Measurements from ENCODE around the gene KCNK1. TPM values are rescaled to one million over a fixed set of nuclear protein-coding genes. Genes with fewer than 3 reads are reported as not detected.

Gene KCNK1
- total RNA-seq, 1 donor from 2014 or later, result 1.6 TPM

- Histone ChIP-seq H3K4me3 (ENCODE audit: low read length in 3 of 3) (no peak overlapping the region), H3K27me3 (ENCODE audit: control insufficient read depth in 3 of 3, insufficient read depth in 3 of 3, low read length in 3 of 3) (peaks cover 0 to 3% (median 0%) of the 10 kb centered on the region in 3 donors), H3K9me3 (ENCODE audit: control insufficient read depth in 3 of 3, low read length in 3 of 3) (no peaks in the 10 kb centered on the region), H3K9ac (ENCODE audit: low read depth in 1 of 3, low read length in 3 of 3) (no peak overlapping the region), H3K36me3 (ENCODE audit: control insufficient read depth in 3 of 3, insufficient read depth in 3 of 3, low read length in 3 of 3) (no peaks in the 10 kb centered on the region), H3K27ac (ENCODE audit: low read depth, low read length) (no peak overlapping the region), H3K4me1 (ENCODE audit: control insufficient read depth in 3 of 3, insufficient read depth in 3 of 3, low read length in 3 of 3) (no peaks in the 10 kb centered on the region)
Measured at GRCh38 chr1:233631810-233632405, 18.0 kb downstream of the KCNK1 start.

- no peak overlapping the region for H3K9ac ChIP-seq (ENCODE audit: low read depth in 1 of 3, low read length in 3 of 3)
- no peak overlapping the region for H3K27ac ChIP-seq (ENCODE audit: low read depth, low read length)
- peaks cover 0 to 3% (median 0%) of the 10 kb centered on the region in 3 donors for H3K27me3 ChIP-seq (ENCODE audit: control insufficient read depth in 3 of 3, insufficient read depth in 3 of 3, low read length in 3 of 3)
- H3K9me3 ChIP-seq (ENCODE audit: control insufficient read depth in 3 of 3, low read length in 3 of 3), result no peaks in the 10 kb centered on the region
- H3K4me3 ChIP-seq (ENCODE audit: low read length in 3 of 3), result no peak overlapping the region
- H3K36me3 ChIP-seq (ENCODE audit: control insufficient read depth in 3 of 3, insufficient read depth in 3 of 3, low read length in 3 of 3), result no peaks in the 10 kb centered on the region
- H3K4me1 ChIP-seq (ENCODE audit: control insufficient read depth in 3 of 3, insufficient read depth in 3 of 3, low read length in 3 of 3), result no peaks in the 10 kb centered on the region
Measured at GRCh38 chr1:233632436-233632835, 18.5 kb downstream of the KCNK1 start.

- no peaks in the 10 kb centered on the region for H3K9me3 ChIP-seq (ENCODE audit: control insufficient read depth in 3 of 3, low read length in 3 of 3)
- no peaks in the 10 kb centered on the region for H3K36me3 ChIP-seq (ENCODE audit: control insufficient read depth in 3 of 3, insufficient read depth in 3 of 3, low read length in 3 of 3)
- H3K9ac ChIP-seq (ENCODE audit: low read depth in 1 of 3, low read length in 3 of 3), result no peak overlapping the region
- no peak overlapping the region for H3K27ac ChIP-seq (ENCODE audit: low read depth, low read length)
- no peak overlapping the region for H3K4me3 ChIP-seq (ENCODE audit: low read length in 3 of 3)
- no peaks in the 10 kb centered on the region for H3K4me1 ChIP-seq (ENCODE audit: control insufficient read depth in 3 of 3, insufficient read depth in 3 of 3, low read length in 3 of 3)
- H3K27me3 ChIP-seq (ENCODE audit: control insufficient read depth in 3 of 3, insufficient read depth in 3 of 3, low read length in 3 of 3), result no peaks in the 10 kb centered on the region
Measured at GRCh38 chr1:233635765-233636502, 22.0 kb downstream of the KCNK1 start.

- H3K9ac ChIP-seq (ENCODE audit: low read depth in 1 of 3, low read length in 3 of 3), result no peak overlapping the region
- no peak overlapping the region for H3K27ac ChIP-seq (ENCODE audit: low read depth, low read length)
- H3K27me3 ChIP-seq (ENCODE audit: control insufficient read depth in 3 of 3, insufficient read depth in 3 of 3, low read length in 3 of 3), result no peaks in the 10 kb centered on the region
Measured at GRCh38 chr1:233636503-233636877, 22.6 kb downstream of the KCNK1 start.

GRCh38 chr1:233638513-233638912, 24.6 kb downstream of the KCNK1 start:
- Histone ChIP-seq H3K9ac (ENCODE audit: low read depth in 1 of 3, low read length in 3 of 3) (no peak overlapping the region), H3K4me1 (ENCODE audit: control insufficient read depth in 3 of 3, insufficient read depth in 3 of 3, low read length in 3 of 3) (no peaks in the 10 kb centered on the region), H3K27ac (ENCODE audit: low read depth, low read length) (no peak overlapping the region), H3K27me3 (ENCODE audit: control insufficient read depth in 3 of 3, insufficient read depth in 3 of 3, low read length in 3 of 3) (no peaks in the 10 kb centered on the region), H3K4me3 (ENCODE audit: low read length in 3 of 3) (no peak overlapping the region), H3K36me3 (ENCODE audit: control insufficient read depth in 3 of 3, insufficient read depth in 3 of 3, low read length in 3 of 3) (no peaks in the 10 kb centered on the region), H3K9me3 (ENCODE audit: control insufficient read depth in 3 of 3, low read length in 3 of 3) (no peaks in the 10 kb centered on the region)

More at GRCh38 chr1:233636503-233636877, 22.6 kb downstream of the KCNK1 start:
- Histone ChIP-seq H3K9me3 (ENCODE audit: control insufficient read depth in 3 of 3, low read length in 3 of 3) (no peaks in the 10 kb centered on the region), H3K36me3 (ENCODE audit: control insufficient read depth in 3 of 3, insufficient read depth in 3 of 3, low read length in 3 of 3) (no peaks in the 10 kb centered on the region), H3K4me1 (ENCODE audit: control insufficient read depth in 3 of 3, insufficient read depth in 3 of 3, low read length in 3 of 3) (no peaks in the 10 kb centered on the region), H3K4me3 (ENCODE audit: low read length in 3 of 3) (no peak overlapping the region)

GRCh38 chr1:233639611-233640010, 25.7 kb downstream of the KCNK1 start:
- Histone ChIP-seq H3K36me3 (ENCODE audit: control insufficient read depth in 3 of 3, insufficient read depth in 3 of 3, low read length in 3 of 3) (no peaks in the 10 kb centered on the region), H3K27ac (ENCODE audit: low read depth, low read length) (no peak overlapping the region), H3K4me3 (ENCODE audit: low read length in 3 of 3) (no peak overlapping the region), H3K4me1 (ENCODE audit: control insufficient read depth in 3 of 3, insufficient read depth in 3 of 3, low read length in 3 of 3) (no peaks in the 10 kb centered on the region), H3K9ac (ENCODE audit: low read depth in 1 of 3, low read length in 3 of 3) (no peak overlapping the region), H3K9me3 (ENCODE audit: control insufficient read depth in 3 of 3, low read length in 3 of 3) (no peaks in the 10 kb centered on the region), H3K27me3 (ENCODE audit: control insufficient read depth in 3 of 3, insufficient read depth in 3 of 3, low read length in 3 of 3) (no peaks in the 10 kb centered on the region)

DNA sequence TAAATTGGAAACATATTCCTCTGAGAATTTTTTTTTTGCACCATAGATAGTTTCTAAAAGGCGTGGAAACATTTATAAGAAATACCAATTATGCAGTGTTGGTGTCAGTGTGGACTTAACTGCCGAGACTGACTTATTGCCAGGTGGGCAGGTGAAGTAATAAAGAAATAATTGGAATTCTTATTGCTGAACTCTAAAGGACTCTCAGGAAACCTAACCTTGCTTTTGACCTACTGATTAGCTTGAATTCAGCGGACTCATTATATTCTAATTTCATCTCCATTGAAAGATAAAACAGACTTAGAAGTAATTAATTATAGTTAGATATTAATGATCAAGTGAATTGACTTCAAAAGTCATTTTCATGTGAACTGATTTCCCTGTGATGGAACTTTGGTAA, 26.3 kb downstream of the KCNK1 start:
- H3K27ac ChIP-seq (ENCODE audit: low read depth, low read length), result no peak overlapping the region
- no peaks in the 10 kb centered on the region for H3K27me3 ChIP-seq (ENCODE audit: control insufficient read depth in 3 of 3, insufficient read depth in 3 of 3, low read length in 3 of 3)
- no peak overlapping the region for H3K9ac ChIP-seq (ENCODE audit: low read depth in 1 of 3, low read length in 3 of 3)
- H3K36me3 ChIP-seq (ENCODE audit: control insufficient read depth in 3 of 3, insufficient read depth in 3 of 3, low read length in 3 of 3), result no peaks in the 10 kb centered on the region
- H3K4me1 ChIP-seq (ENCODE audit: control insufficient read depth in 3 of 3, insufficient read depth in 3 of 3, low read length in 3 of 3), result no peaks in the 10 kb centered on the region
- H3K4me3 ChIP-seq (ENCODE audit: low read length in 3 of 3), result no peak overlapping the region
- H3K9me3 ChIP-seq (ENCODE audit: control insufficient read depth in 3 of 3, low read length in 3 of 3), result no peaks in the 10 kb centered on the region

- H3K27ac ChIP-seq (ENCODE audit: low read depth, low read length), result no peak overlapping the region
- no peaks in the 10 kb centered on the region for H3K9me3 ChIP-seq (ENCODE audit: control insufficient read depth in 3 of 3, low read length in 3 of 3)
- no peaks in the 10 kb centered on the region for H3K4me1 ChIP-seq (ENCODE audit: control insufficient read depth in 3 of 3, insufficient read depth in 3 of 3, low read length in 3 of 3)
- no peak overlapping the region for H3K9ac ChIP-seq (ENCODE audit: low read depth in 1 of 3, low read length in 3 of 3)
- no peaks in the 10 kb centered on the region for H3K36me3 ChIP-seq (ENCODE audit: control insufficient read depth in 3 of 3, insufficient read depth in 3 of 3, low read length in 3 of 3)
- H3K4me3 ChIP-seq (ENCODE audit: low read length in 3 of 3), result no peak overlapping the region
- no peaks in the 10 kb centered on the region for H3K27me3 ChIP-seq (ENCODE audit: control insufficient read depth in 3 of 3, insufficient read depth in 3 of 3, low read length in 3 of 3)
Measured at GRCh38 chr1:233641029-233641428, 27.1 kb downstream of the KCNK1 start.

DNA sequence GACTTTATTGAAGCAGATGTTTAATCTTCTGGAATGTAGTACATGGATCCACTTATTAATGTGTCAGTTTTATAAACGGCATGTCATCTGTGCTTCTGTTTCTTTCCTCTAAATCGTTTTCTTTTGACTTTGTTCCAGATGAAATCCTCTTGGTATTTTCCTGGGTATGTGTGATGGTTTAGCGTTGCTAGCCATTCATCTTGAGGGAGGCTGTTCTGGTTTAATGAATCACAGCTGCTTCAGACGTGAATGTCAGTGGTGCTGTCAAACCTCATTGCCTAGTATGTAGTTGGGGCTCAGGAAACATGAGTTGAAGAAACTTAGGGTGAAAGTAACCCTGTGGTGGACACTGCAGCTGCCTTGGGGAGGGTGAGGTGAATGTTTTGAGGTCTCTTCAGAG, 33.2 kb downstream of the KCNK1 start:
- Histone ChIP-seq H3K4me1 (ENCODE audit: control insufficient read depth in 3 of 3, insufficient read depth in 3 of 3, low read length in 3 of 3) (no peaks in the 10 kb centered on the region), H3K9ac (ENCODE audit: low read depth in 1 of 3, low read length in 3 of 3) (no peak overlapping the region), H3K4me3 (ENCODE audit: low read length in 3 of 3) (no peak overlapping the region), H3K36me3 (ENCODE audit: control insufficient read depth in 3 of 3, insufficient read depth in 3 of 3, low read length in 3 of 3) (no peaks in the 10 kb centered on the region), H3K27ac (ENCODE audit: low read depth, low read length) (no peak overlapping the region), H3K9me3 (ENCODE audit: control insufficient read depth in 3 of 3, low read length in 3 of 3) (no peaks in the 10 kb centered on the region), H3K27me3 (ENCODE audit: control insufficient read depth in 3 of 3, insufficient read depth in 3 of 3, low read length in 3 of 3) (no peaks in the 10 kb centered on the region)

GRCh38 chr1:233647636-233648035, 33.7 kb downstream of the KCNK1 start:
- H3K36me3 ChIP-seq (ENCODE audit: control insufficient read depth in 3 of 3, insufficient read depth in 3 of 3, low read length in 3 of 3), result no peaks in the 10 kb centered on the region
- no peak overlapping the region for H3K9ac ChIP-seq (ENCODE audit: low read depth in 1 of 3, low read length in 3 of 3)
- H3K4me3 ChIP-seq (ENCODE audit: low read length in 3 of 3), result no peak overlapping the region
- no peaks in the 10 kb centered on the region for H3K4me1 ChIP-seq (ENCODE audit: control insufficient read depth in 3 of 3, insufficient read depth in 3 of 3, low read length in 3 of 3)
- H3K27ac ChIP-seq (ENCODE audit: low read depth, low read length), result no peak overlapping the region
- no peaks in the 10 kb centered on the region for H3K27me3 ChIP-seq (ENCODE audit: control insufficient read depth in 3 of 3, insufficient read depth in 3 of 3, low read length in 3 of 3)
- H3K9me3 ChIP-seq (ENCODE audit: control insufficient read depth in 3 of 3, low read length in 3 of 3), result no peaks in the 10 kb centered on the region

Measured in skeletal muscle tissue (tissue), 4 donors.